Upper lobe of left lung (tissue), 6 donors: ENCODE data around the gene ALDH1A3. TPM values are rescaled to one million over a fixed set of nuclear protein-coding genes. Genes with fewer than 3 reads are reported as not detected.

ENCODE experiments used
- ATAC-seq, 2 donors: fragments of 200-7000 bp; cut with Tn5 transposase; one replicate each; pipeline ENCODE4 v1.9.1; 2022; ENCODE audit warnings: mild to moderate bottlenecking in 2 of 2, moderate library complexity in 2 of 2; ENCODE audit not compliant: low FRiP score in 2 of 2
- DNase-seq, 2 donors: peaks; one replicate each; pipeline ENCODE4 v3.0.0-alpha.2; 2019 to 2020
- H3K27ac ChIP-seq, 4 donors: fragments of 200-600 bp; sonication (generic); one replicate each; pipeline ENCODE4 v1.5.1; 2016 to 2019
- H3K27me3 ChIP-seq, 4 donors: fragments of 200-600 bp; sonication (generic); one replicate each; pipeline ENCODE4 v1.5.1; 2017 to 2019
- H3K36me3 ChIP-seq, 4 donors: fragments of 200-600 bp; sonication (generic); one replicate each; pipeline ENCODE4 v1.5.1; 2016 to 2019
- H3K4me1 ChIP-seq, 4 donors: fragments of 200-600 bp; sonication (generic); one replicate each; pipeline ENCODE4 v1.5.1; 2018 to 2019
- H3K4me3 ChIP-seq, 4 donors: fragments of 200-600 bp; sonication (generic); one replicate each; pipeline ENCODE4 v1.5.1; 2017 to 2019; ENCODE audit warnings: mild to moderate bottlenecking in 2 of 4, moderate library complexity in 1 of 4
- H3K9me3 ChIP-seq, 4 donors: fragments of 200-600 bp; sonication (generic); one replicate each; pipeline ENCODE4 v1.5.1; 2018 to 2019
- EP300 ChIP-seq, 4 donors: sonication (generic); formaldehyde crosslinking; IDR thresholded peaks; one replicate each; pipeline ENCODE4 v1.5.1; 2017; ENCODE audit warnings: antibody characterized with exemption in 4 of 4, control low read depth in 2 of 4
- POLR2A ChIP-seq, 4 donors: fragments of 450-650 bp; IDR thresholded peaks; one replicate each; pipeline ENCODE4 v1.5.1; 2016 to 2017; ENCODE audit warnings: antibody characterized with exemption in 4 of 4, mild to moderate bottlenecking in 2 of 4
- POLR2AphosphoS5 ChIP-seq, 2 donors: sonication (generic); formaldehyde crosslinking; IDR thresholded peaks; one replicate each; pipeline ENCODE4 v1.5.1; 2017; ENCODE audit warnings: antibody characterized with exemption in 2 of 2
- WGBS, 2 donors: methylation state at CpG; one replicate each; pipeline ENCODE4 v1.1.5; 2017 to 2018; 5-methylcytosine and 5-hydroxymethylcytosine counted together
- total RNA-seq, 6 donors: library from RNA; depleted of rRNA in 4 of 6; stranded (reverse); fragments of >200 nt in 4 of 6; gene quantifications; one replicate each; pipeline versions ENCODE4 v1.1.0 to v1.2.1, GENCODE V29; 2016 to 2021
- TF ChIP-seq, protein P1 (sequence below), 6 experiments: fragments of 450-650 bp in 4 of 6; fragments of 200-600 bp in 2 of 6; sonication (generic) in 2 of 6; IDR thresholded peaks; one replicate each; pipeline ENCODE4 v1.5.1; 2016 to 2019; ENCODE audit warnings: antibody characterized with exemption in 6 of 6
- donor health status: DM: no; HTN: no; CAD: no; lungs with moderate emphysema.
- donor health status: DM: no; HTN: yes; CAD: no; lungs with severe emphysema.

Gene ALDH1A3
- total RNA-seq, 6 donors from 2014 or later = 3.6 to 41.5 (median 14.1) TPM

DNA sequence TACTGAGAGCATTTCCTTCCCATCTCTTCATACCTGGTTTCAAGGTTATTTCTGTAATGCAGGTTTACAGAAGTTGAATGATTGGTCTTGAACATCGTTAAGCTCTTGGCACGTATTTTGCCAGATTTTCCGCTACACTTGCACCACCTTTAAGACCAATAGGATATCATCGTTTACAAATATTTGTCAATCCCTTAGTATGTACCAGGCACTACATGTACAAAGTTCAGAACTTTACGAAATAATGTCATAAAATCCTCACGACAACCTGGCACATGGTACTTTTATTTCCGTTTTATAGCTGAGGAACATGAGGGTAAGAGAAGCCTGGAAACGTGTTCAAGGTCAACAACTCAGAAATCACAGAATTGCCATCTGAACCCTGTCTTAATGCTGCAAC lies 45.8 kb downstream of the ALDH1A3 start:
- 93% methylated on average over 8 of the region's 8 CpGs for WGBS, 2 donors
- Histone ChIP-seq H3K36me3 (peaks cover 0 to 10% (median 0%) of the 10 kb centered on the region in 4 donors), H3K4me3 (no peak overlapping the region), H3K4me1 (peaks cover 0 to 13% (median 2%) of the 10 kb centered on the region in 4 donors), H3K27me3 (no peaks in the 10 kb centered on the region), H3K27ac (no peak overlapping the region), H3K9me3 (no peaks in the 10 kb centered on the region)
- TF ChIP-seq EP300 (IDR thresholded peaks at IDR 0.05) (no peak), POLR2A (IDR thresholded peaks at IDR 0.05) (no peak), POLR2AphosphoS5 (IDR thresholded peaks at IDR 0.05) (no peak)
- TF ChIP-seq, protein P1, sequence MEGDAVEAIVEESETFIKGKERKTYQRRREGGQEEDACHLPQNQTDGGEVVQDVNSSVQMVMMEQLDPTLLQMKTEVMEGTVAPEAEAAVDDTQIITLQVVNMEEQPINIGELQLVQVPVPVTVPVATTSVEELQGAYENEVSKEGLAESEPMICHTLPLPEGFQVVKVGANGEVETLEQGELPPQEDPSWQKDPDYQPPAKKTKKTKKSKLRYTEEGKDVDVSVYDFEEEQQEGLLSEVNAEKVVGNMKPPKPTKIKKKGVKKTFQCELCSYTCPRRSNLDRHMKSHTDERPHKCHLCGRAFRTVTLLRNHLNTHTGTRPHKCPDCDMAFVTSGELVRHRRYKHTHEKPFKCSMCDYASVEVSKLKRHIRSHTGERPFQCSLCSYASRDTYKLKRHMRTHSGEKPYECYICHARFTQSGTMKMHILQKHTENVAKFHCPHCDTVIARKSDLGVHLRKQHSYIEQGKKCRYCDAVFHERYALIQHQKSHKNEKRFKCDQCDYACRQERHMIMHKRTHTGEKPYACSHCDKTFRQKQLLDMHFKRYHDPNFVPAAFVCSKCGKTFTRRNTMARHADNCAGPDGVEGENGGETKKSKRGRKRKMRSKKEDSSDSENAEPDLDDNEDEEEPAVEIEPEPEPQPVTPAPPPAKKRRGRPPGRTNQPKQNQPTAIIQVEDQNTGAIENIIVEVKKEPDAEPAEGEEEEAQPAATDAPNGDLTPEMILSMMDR (IDR thresholded peaks at IDR 0.05) = no peak
- ATAC-seq (no peak), DNase-seq (no peak)

DNA sequence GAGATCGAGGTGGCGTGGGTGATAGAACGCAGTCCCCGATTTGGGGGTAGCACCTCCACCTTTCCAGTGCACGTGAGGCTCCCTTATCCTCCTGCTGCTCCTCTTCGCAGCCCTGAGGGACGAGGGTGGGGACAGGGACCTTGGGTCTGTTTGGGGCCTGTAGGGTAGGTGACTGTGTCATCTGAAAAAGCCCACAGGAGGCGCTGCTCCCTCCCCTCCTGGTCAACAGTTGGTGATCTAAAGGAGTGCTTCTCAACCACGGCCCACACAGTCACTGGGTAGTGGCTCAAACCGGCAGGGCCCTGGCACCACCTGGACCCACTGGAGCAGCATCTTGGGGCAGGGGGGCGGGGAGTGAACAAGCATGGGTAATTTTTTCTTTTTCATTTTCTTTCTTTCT lies 46.6 kb downstream of the ALDH1A3 start:
- Histone ChIP-seq H3K4me1 (peaks cover 0 to 7% (median 1%) of the 10 kb centered on the region in 4 donors), H3K27me3 (no peaks in the 10 kb centered on the region), H3K27ac (no peak overlapping the region), H3K4me3 (no peak overlapping the region), H3K9me3 (no peaks in the 10 kb centered on the region), H3K36me3 (peaks cover 0 to 10% (median 0%) of the 10 kb centered on the region in 4 donors)
- no peak for ATAC-seq
- no peak for DNase-seq
- no peak for TF ChIP-seq POLR2A (IDR thresholded peaks at IDR 0.05)
- 88 to 96% methylated on average over 11 of the region's 11 CpGs for WGBS, 2 donors

DNA sequence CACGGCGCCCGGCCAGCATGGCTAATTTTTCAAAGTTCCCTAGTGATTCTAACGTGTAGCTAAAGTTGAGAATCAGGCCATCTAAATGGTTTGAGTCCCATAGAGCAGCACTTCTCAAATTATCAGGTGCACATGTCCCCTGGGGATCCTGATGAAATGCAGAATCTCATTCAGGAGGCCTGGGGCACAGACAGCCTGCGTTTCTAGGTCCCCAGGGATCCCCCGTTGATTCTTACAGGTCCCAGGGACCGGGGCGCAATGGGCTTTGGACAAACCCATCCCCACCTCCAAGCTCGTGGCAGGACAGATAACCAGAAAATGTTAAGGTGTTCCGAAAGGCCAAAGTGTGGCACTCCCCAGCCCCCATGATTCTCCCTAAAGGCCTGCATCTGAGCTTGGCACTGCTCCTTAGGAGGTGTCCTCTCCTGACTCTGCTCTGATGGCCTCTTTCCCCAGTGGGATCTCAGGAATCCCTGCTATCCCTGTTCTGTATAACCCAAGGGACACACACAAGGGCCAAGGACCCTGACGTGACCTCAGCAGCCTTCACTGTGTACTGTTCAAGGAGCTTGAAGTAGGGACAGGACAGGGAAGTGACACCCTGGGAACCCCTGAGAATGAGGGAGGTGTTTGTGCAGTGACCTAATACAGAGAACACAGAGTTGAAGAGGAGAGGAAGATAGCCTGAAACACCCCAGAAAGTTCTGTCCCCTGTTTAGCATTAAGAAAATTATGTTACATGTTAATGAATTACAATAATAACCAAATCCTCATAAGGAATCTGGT lies 47.5 kb downstream of the ALDH1A3 start:
- H3K27ac ChIP-seq = no peak overlapping the region
- ATAC-seq (no peak), DNase-seq (no peak)
- 86 to 90% methylated on average over 8 to 11 of the region's 11 CpGs for WGBS, 2 donors
- peaks cover 0 to 10% (median 0%) of the 10 kb centered on the region in 4 donors for H3K36me3 ChIP-seq
- no peaks in the 10 kb centered on the region for H3K9me3 ChIP-seq
- H3K4me1 ChIP-seq = no peaks in the 10 kb centered on the region
- H3K4me3 ChIP-seq = no peak overlapping the region
- H3K27me3 ChIP-seq = no peaks in the 10 kb centered on the region
- TF ChIP-seq POLR2A (IDR thresholded peaks at IDR 0.05) (no peak), POLR2AphosphoS5 (IDR thresholded peaks at IDR 0.05) (no peak), EP300 (IDR thresholded peaks at IDR 0.05) (no peak)
- TF ChIP-seq, protein P1 (IDR thresholded peaks at IDR 0.05) = no peak

DNA sequence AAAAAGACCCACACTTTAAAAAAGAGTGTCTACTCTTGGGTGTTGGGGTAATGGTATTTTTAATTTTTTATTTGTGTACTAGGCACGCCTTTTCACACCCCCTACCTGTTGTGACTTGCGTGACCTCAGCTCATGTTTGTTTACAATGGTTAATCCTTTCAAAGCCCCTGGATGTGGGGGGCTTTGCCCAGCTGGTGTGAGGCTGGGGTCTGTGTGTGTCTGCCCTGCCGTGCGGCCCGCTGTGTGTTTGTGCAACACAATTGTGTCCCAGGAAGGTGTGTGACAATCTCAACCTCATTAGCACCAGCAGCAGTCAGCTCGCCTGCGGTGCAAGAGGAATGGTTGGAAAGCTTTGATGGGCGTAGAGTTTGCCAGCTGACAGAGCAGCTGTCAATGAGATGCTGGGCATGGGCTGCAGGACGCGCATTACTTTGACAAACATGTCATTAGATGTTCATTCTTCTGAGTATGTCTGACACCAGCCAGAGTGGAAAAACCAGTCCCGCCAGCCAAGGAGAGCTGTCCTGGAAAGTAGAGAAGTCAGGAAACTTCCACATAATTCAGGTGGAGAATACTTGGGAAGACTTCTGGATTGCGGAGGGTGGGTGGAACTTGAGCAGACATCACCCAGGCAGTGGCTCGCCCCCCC lies 49.1 kb downstream of the ALDH1A3 start:
- 80 to 85% methylated on average over 13 of the region's 13 CpGs for WGBS, 2 donors
- H3K27ac ChIP-seq = no peak overlapping the region
- no peak overlapping the region for H3K4me3 ChIP-seq
- H3K36me3 ChIP-seq = peaks cover 0 to 10% (median 0%) of the 10 kb centered on the region in 4 donors
- H3K9me3 ChIP-seq = no peaks in the 10 kb centered on the region
- TF ChIP-seq POLR2AphosphoS5 (IDR thresholded peaks at IDR 0.05) (no peak), POLR2A (IDR thresholded peaks at IDR 0.05) (no peak), EP300 (IDR thresholded peaks at IDR 0.05) (no peak)
- TF ChIP-seq, protein P1 (IDR thresholded peaks at IDR 0.05) = no peak
- DNase-seq (peak in 1 of 2 donors; percentile 51), ATAC-seq (no peak)
- H3K4me1 ChIP-seq = no peaks in the 10 kb centered on the region
- no peaks in the 10 kb centered on the region for H3K27me3 ChIP-seq

DNA sequence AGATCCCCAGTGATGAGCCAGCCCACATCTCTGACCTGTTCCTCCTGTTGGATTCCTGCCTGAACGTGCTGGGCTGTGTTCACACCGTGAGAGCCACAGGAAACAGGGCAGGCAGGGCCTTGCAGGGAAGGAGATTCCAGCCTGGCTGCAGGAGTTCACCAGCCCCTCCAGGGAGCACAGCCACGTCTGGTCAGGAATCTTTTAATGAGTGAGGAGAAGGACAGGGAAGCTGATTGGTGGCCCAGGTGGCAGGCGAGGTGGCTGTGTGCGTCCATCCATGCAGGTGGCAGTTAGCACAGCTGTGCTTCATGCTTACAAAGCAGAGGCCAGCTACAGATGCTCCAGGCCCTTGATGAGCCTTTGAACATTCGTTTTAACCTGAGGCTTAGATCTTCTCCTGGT lies 50.0 kb downstream of the ALDH1A3 start:
- Histone ChIP-seq H3K4me1 (no peaks in the 10 kb centered on the region), H3K27me3 (no peaks in the 10 kb centered on the region), H3K27ac (no peak overlapping the region), H3K4me3 (no peak overlapping the region), H3K9me3 (no peaks in the 10 kb centered on the region), H3K36me3 (peaks cover 0 to 7% (median 0%) of the 10 kb centered on the region in 4 donors)
- DNase-seq (no peak), ATAC-seq (no peak)
- 42 to 75% methylated on average over 6 of the region's 6 CpGs for WGBS, 2 donors
- TF ChIP-seq EP300 (IDR thresholded peaks at IDR 0.05) (no peak), POLR2AphosphoS5 (IDR thresholded peaks at IDR 0.05) (no peak), POLR2A (IDR thresholded peaks at IDR 0.05) (no peak)
- TF ChIP-seq, protein P1 (IDR thresholded peaks at IDR 0.05) = no peak
